DMS53 treated with DMSO at 0.1 percent for 48 hours (cell line): Measurements from ENCODE around the gene PRODH.
"Not testable (repeated sequence)": the region's sequence is repeated elsewhere in the genome, so short reads cannot be mapped to it uniquely, and the experiment has no call there.

ENCODE experiments used
- DNase-seq: peaks from one replicate; lab custom pipeline; 2025; ENCODE audit not compliant: unreplicated experiment; lab: John Stamatoyannopoulos, UW

Gene PRODH

DNA sequence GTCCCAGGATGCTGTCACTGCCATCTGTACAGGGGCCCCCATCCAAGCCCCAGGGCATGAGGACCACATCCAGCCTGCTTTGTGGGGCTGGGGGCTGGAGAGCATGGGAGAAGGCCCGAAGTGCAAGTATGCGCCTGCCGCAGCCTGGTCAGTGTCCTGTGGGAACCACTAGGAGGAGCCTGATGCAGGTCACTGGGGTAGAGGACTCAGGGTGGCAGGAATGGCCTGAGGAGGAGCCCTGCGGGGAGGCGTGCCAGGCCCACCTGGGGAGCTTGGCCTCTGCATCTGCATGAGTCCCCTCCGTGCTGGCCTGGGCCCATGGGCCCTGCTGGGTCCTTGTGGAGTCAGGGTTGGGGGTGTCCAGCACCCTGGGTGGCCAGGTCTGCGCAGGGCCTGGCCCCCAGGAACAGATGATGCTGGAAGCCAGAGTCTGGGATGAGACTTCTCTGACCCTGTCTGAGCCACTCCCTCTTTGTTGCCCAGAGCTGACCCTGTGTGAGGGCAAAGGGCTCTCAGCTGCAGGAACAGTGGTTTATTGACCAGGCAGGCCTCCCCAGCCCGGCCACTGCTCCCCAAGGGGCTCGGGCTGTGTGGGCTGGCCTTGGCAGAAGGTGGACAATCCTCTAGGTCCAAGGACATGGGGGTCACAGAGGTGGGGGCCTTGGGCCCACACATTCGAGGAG lies 23.7 kb downstream of the PRODH start:
- DNase-seq: not testable (repeated sequence)

DNA sequence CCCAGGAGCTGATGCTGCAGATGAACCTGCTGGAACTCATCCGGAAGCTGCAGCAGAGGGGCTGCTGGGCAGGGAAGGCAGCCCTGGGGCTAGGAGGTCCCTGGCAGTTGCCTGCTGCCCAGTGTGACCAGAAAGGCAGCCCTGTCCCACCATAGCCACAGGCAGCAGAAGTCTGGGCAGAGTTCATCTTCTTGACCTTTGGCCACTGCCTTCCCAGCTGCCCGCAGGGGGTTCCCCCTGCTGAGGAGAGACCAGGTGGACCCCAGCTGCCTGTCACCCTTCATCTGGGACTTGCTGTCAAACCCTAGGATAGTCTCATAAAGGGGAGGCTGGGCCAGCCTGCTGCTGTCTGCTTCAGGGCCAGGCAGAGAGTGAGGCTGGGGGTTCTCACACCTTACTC lies 24.6 kb downstream of the PRODH start:
- DNase-seq: not testable (repeated sequence)

DNA sequence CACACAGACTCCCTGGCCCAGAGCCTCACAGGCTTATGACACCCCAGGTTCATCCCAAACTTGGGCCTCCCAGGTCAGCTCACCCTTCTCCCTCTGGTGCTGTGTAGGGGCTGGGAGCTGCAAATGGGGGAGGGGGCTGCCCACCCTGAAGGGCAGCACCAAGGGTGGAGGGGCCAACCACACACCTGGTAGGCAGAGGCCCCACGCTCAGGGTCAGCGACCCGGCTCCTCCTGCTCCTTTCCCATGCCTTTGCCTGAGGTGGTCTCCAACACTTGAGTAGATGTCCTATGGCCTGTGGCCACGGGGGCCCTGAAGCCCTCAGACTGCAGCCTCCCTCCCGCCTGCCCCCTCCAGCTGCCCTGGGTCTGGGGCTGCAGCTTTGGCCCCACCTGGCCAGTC lies 26.5 kb downstream of the PRODH start:
- no peak for DNase-seq

DNA sequence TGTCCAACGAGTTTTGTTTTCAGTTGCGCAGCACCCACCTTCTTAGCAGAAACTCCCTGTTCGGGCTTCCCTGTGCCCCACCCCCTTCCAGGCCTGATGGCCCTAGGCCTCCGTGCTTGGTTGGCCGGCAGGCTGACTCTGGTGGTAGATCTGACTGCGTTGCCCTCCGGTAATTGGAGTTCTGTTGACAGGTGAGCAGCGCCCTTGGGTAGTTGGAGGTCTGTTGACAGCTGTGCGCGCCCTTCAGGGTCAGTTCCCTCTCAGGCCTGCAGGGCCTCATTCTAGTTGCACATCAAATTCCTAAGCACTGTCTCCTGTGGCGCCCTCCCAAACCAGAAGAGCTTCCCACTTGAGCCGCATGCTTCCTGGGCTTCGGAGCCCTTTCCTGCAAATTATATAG lies 29.2 kb downstream of the PRODH start:
- no peak for DNase-seq

DNA sequence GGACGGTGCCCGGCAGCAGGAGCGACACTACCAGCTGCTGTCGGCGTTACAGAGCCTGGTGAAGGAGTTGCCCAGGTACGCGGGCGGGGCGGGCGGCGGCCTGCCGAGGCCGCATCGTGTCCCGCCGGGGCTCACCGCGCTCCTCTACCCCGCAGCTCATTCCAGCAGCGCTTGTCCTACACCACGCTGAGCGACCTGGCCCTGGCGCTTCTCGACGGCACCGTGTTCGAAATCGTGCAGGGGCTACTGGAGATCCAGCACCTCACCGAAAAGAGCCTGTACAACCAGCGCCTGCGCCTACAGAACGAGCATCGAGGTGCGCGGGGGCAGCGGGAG lies 29.7 kb downstream of the PRODH start:
- not testable (repeated sequence) for DNase-seq

DNA sequence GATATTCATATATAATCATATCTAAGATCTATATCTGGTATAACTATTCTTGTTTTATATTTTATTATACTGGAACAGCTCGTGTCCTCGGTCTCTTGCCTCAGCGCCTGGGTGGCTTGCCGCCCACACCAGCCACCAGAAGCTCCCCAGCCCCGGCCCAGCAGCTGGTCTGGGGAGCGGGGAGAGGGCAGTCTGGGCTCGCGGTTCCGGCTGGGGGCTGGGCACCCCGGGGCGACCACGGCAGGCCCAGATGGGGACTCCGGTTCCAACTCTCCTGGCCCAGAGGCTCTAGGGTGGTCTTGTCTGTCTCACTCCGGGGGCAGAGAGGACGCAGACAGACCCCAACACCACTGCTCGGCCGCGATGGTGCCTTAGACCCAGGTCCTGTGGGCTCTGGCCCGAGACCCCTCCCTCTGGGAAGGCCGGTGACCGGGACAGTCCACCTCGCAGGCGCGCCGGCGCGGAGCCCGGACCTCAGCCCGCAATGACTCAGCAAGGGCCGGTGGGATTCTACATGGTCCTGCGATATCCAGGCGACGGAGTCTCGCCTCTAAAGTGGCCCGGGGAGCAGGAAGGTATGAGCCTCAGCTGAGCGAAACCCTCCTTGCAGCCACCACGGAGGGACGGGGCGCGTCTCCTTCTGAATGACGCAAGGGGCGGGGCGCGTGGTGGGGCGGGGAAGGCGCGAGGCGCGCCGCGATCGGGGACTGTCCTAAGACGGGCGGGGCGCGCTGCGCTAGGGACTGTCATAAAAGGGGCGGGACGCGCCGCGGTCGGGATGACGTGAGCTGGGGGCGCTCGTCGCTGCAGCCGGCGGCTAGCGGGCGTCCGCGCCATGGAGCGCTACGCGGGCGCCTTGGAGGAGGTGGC lies 30.3 kb downstream of the PRODH start, which contains the start of gene DGCR6:
TSS of gene DGCR6 (plus strand) at position 781 of the 870 bp plus-strand sequence. CDS start at position 836, 55 bp downstream.
- no peak for DNase-seq

DNA sequence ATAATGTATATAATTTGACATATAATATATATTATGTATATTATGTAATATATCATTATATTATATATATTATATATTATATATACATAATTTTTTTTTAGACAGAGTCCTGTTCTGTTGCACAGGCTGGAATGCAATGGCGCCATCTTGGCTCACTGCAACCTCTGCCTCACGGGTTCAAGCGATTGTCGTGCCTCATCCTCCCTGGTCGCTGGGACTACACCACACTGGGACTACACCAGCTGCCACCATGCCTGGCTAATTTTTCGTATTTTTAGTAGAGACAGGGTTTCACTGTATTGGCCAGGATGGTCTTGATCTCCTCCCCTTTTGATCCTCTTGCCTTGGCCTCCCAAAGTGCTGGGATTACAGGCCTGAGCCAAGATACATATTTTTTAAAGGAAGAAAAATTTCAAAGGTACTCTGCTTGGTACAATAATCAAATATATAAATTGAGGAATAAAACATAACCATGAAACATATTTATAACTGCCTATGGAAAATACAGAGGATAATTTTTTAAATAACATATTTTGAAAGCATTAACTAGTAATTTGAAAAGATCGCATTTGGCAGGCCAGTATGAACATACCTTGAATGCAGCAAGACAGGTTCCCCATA lies 39.9 kb downstream of the PRODH start:
- not testable (repeated sequence) for DNase-seq

DNA sequence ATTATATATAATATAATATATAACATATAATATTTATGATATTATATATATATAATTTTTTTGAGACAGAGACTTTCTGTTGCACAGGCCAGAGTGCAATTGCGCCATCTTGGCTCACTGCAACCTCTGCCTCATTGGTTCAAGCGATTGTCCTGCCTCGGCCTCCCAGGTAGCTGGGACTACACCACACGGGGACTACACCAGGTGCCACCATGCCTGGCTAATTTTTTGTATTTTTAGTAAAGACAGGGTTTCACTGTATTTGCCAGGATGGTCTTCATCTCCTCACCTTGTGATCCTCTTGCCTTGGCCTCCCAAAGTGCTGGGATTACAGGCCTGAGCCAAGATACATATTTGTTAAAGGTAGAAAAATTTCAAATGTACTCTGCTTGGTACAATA lies 42.3 kb downstream of the PRODH start:
- not testable (repeated sequence) for DNase-seq

DNA sequence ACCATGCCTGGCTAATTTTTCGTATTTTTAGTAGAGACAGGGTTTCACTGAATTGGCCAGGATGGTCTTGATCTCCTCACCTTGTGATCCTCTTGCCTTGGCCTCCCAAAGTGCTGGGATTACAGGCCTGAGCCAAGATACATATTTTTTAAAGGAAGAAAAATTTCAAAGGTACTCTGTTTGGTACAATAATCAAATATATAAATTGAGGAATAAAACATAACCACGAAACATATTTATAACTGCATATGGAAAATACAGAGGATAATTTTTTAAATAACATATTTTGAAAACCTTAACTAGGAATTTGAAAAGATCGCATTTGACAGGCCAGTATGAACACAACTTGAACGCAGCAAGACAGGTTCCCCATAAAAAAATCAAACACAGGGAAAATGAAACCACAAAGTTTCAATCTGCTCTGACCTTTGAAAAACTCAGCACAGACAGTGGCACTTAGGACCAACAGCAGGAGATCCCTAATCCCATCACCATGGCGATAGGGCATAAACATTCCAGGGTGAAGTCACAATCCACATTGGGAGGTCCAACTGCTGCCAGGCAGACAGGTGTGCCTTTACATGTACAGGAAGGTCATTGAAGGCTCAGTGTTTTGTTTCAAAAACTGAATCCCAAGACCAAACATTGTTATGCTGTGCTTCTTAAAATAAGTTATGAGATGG lies 45.4 kb downstream of the PRODH start:
- DNase-seq: not testable (repeated sequence)

DNA sequence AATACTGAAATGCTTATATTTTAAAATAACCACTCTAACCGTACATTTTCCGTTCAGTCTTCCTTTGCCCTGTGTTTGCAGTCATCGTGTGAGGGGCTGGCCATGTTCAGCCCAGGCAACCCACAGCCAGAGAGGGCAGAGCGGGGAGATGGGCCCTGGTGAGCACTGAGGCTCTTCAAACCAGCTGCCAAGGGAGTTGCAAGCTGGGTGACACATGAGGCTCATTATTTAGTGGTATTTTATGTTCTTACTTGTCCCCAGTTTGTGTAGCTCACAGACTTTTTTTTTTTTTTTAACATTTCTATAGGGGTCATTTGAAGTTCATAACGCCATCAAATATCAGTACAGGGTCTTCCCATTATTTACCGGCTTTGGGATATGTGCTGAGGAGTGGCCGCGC lies 48.0 kb downstream of the PRODH start:
- no peak for DNase-seq

DNA sequence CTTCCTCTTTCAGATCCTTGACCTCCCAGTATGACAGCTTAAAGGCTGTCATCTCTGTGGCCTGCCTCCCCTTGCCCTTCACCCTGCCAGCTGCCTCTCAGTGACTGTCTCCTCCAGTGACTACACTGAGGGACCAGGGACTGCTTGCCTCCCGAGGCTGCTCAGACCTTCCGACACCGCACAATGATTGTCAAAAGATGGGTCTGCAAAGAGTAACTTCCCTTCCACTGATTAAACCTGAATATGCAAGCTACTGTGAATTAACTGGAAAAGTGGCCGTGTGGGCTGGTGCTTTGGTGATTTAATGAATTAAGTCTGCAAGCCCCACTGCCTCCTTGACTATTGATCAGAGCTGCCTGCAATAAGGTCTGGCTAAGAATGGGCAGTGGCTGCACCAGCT lies 51.6 kb downstream of the PRODH start:
- DNase-seq: not testable (repeated sequence)

DNA sequence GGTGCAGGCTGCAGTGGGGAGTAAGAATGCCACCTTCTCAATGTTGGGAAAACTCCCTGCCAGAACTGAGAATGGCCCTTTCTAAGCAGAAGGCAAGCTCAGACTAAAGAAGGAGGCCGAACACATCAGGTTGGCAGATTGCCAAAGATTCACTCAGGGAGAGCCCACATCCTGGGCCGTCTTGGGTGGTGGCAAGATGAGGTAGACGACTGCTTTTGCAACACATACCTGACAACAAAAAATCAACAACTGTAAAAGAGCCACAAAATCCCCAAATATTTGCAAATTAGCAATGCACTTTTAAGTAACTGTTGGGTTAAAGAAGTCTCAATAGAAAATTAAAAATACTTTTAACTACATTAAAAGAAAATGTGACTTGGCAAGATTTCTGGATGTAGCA lies 54.8 kb downstream of the PRODH start:
- DNase-seq: not testable (repeated sequence)
